Kidney (tissue), 14 donors: ENCODE measurements around the gene LYPD4. TPM values are rescaled to one million over a fixed set of nuclear protein-coding genes. Genes with fewer than 3 reads are reported as not detected.

Experiments used
- DNase-seq, 5 donors: peaks; one replicate each; pipeline ENCODE4 v3.0.0-alpha.2; 2013 to 2020
- FAIRE-seq: peaks from 2 replicates; lab custom pipeline; 2012; peaks lifted over from hg19 to GRCh38; lab: Jason Lieb, UNC
- H3K27ac ChIP-seq, 2 donors: one replicate each; pipeline ENCODE4 v1.7.0; 2013; ENCODE audit warnings: low read depth in 2 of 2, low read length in 2 of 2, inconsistent platforms in 1 of 2
- H3K27me3 ChIP-seq: one replicate; pipeline ENCODE4 v1.7.1; 2013; ENCODE audit warnings: low read length, inconsistent platforms; ENCODE audit not compliant: control insufficient read depth, insufficient read depth
- H3K36me3 ChIP-seq, 3 donors: one replicate each; pipeline versions ENCODE4 v1.7.0 to v1.7.1; 2013; ENCODE audit warnings: low read length in 3 of 3, control low read depth in 1 of 3, inconsistent platforms in 1 of 3; ENCODE audit not compliant: insufficient read depth in 3 of 3, control insufficient read depth in 2 of 3
- H3K4me1 ChIP-seq, 3 donors: one replicate each; pipeline versions ENCODE4 v1.7.0 to v1.7.1; 2013; ENCODE audit warnings: low read length in 3 of 3, inconsistent platforms in 1 of 3, low read depth in 1 of 3; ENCODE audit not compliant: control insufficient read depth in 2 of 3, insufficient read depth in 2 of 3
- H3K4me3 ChIP-seq, 3 donors: one replicate each; pipeline versions ENCODE4 v1.7.0 to v1.8.1; 2013; ENCODE audit warnings: low read length in 3 of 3, control low read depth in 1 of 3, inconsistent platforms in 1 of 3
- H3K9ac ChIP-seq, 3 donors: one replicate each; pipeline versions ENCODE4 v1.7.0 to v1.7.1; 2013; ENCODE audit warnings: low read length in 3 of 3, control low read depth in 1 of 3, inconsistent platforms in 1 of 3
- H3K9me3 ChIP-seq, 3 donors: one replicate each; pipeline versions ENCODE4 v1.7.0 to v1.7.1; 2013; ENCODE audit warnings: low read length in 3 of 3, control low read depth in 1 of 3, inconsistent platforms in 1 of 3; ENCODE audit not compliant: control insufficient read depth in 2 of 3, insufficient read depth in 1 of 3
- CTCF ChIP-seq: IDR thresholded peaks from 3 replicates; pipeline ENCODE4 v1.5.1; 2012; ENCODE audit warnings: mild to moderate bottlenecking, moderate library complexity, borderline replicate concordance; ENCODE audit not compliant: insufficient read depth; ENCODE audit errors: extremely low read depth
- intact Hi-C: fragments of 100-400 bp; cut with DNase I; formaldehyde crosslinking; loops from one replicate; pipeline ENCODE4 v1.11.1; 2022
- polyA plus RNA-seq: library from polyadenylated mRNA; stranded (reverse); fragments of 350-450 nt; fragmentation: Illumina TruSeq; extraction: RNeasy Lipid Tissue Mini Kit (QIAGEN cat#74804); gene quantifications from one replicate; pipeline ENCODE4 v1.2.3, GENCODE V29; 2014; ENCODE audit warnings: low read depth, low replicate concordance; ENCODE audit not compliant: insufficient read depth
- total RNA-seq: library from RNA; stranded (reverse); fragmentation: NEBNext Ultra II Directional; extraction: Animal tissue kit (Norgen Biotek cat#: 25700); gene quantifications from one replicate; pipeline ENCODE4 v1.2.1, GENCODE V29; 2021
- donor health status: control.
- donor health status: control.
- donor health status: control.
- donor health status: control.
- donor health status: control.
- donor health status: DM: yes; HTN: yes; CAD: no.
- donor health status: Normal renal cell carcinoma (clear cell type).

The LYPD4 gene
- total and polyA plus RNA-seq, 2 donors from 2014 or later = not detected

GRCh38 chr19:41801031-41801430, 43.5 kb downstream of the LYPD4 start:
- Histone ChIP-seq H3K36me3 (no peaks in the 10 kb centered on the region), H3K27me3 (no peaks in the 10 kb centered on the region), H3K4me1 (no peaks in the 10 kb centered on the region), H3K4me3 (no peak overlapping the region), H3K27ac (no peak overlapping the region), H3K9me3 (peaks cover 0 to 3% (median 0%) of the 10 kb centered on the region in 3 donors), H3K9ac (no peak overlapping the region)
- no peak for TF ChIP-seq CTCF
- DNase-seq = no peak
- no peak for FAIRE-seq
- intact Hi-C loops = no loop called here

DNA sequence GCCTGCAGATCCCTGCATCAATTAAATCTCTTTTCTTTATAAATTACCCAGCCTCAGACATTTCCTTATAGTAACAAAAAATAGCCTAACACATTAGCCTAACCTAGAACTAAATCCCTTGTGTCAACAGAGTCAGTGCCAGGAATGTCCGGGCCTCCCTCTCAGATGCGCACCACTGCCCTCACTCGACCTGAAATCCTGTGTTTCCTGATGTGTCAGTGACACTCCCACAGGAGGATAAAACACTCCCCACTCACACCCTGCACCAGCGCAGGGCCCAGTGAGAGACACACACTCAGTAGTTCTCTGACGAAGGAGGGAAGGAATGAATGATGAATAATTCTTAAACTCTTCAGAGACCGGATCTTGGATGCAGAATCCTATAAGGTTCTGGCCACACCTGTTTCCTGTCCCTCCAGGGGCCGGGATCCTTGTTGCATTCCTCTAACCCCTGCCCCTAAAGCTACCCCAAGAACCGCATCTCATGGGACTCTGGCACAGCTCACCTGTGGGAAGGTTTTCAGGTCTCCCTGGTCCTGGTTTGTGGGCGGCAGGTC, 45.0 kb downstream of the LYPD4 start:
- H3K9ac ChIP-seq = no peak overlapping the region
- no peak for TF ChIP-seq CTCF
- FAIRE-seq = no peak
- peak; percentile 52 to 79 (median 77) for DNase-seq
- no peaks in the 10 kb centered on the region for H3K4me1 ChIP-seq
- H3K27me3 ChIP-seq = no peaks in the 10 kb centered on the region
- no peak overlapping the region for H3K4me3 ChIP-seq
- H3K27ac ChIP-seq = no peak overlapping the region
- intact Hi-C loops = no loop called here
- no peaks in the 10 kb centered on the region for H3K36me3 ChIP-seq
- H3K9me3 ChIP-seq = peaks cover 0 to 3% (median 0%) of the 10 kb centered on the region in 3 donors

- Histone ChIP-seq H3K27ac (no peak overlapping the region), H3K4me3 (no peak overlapping the region), H3K9ac (no peak overlapping the region), H3K9me3 (peaks cover 0 to 3% (median 0%) of the 10 kb centered on the region in 3 donors), H3K4me1 (no peaks in the 10 kb centered on the region), H3K36me3 (no peaks in the 10 kb centered on the region), H3K27me3 (no peaks in the 10 kb centered on the region)
- no peak for DNase-seq
- intact Hi-C loops = no loop called here
- TF ChIP-seq CTCF = no peak
- no peak for FAIRE-seq
These were observed 47.6 kb downstream of the LYPD4 start for GRCh38 chr19:41796901-41797300.

DNA sequence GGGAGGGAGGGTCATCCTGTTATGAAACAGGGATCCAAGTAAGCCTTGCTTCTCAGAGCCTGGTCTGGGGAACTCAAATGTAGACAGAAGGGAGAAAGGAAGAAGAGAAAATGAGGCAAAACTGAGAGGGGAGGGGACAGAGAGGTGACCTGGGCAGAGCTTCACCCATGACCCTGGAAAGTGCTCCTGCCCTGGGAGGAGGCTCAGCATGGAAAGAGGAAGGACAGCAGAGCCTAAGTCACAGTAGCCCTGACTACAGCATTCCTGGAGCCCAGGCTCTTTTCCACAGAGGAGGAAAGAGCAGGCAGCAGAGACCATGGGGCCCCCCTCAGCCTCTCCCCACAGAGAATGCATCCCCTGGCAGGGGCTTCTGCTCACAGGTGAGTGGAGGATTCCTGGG, 48.1 kb downstream of the LYPD4 start, which contains the start of gene CEACAM3:
Gene CEACAM3 (plus strand): TSS at position 226 of the 400 bp plus-strand sequence. CDS start 91 bp downstream, at position 317.
- Histone ChIP-seq H3K36me3 (no peaks in the 10 kb centered on the region), H3K27me3 (no peaks in the 10 kb centered on the region), H3K4me1 (no peaks in the 10 kb centered on the region), H3K9ac (no peak within 1 kb of the TSS), H3K4me3 (no peak within 1 kb of the TSS), H3K9me3 (no peaks in the 10 kb centered on the region), H3K27ac (no peak within 1 kb of the TSS)
- no peak for TF ChIP-seq CTCF
- no peak for FAIRE-seq
- DNase-seq = no peak
- intact Hi-C loops = no loop called here
